Measurements from ENCODE around the gene PRKAB1.

PRKAB1 gene

GRCh38 chr12:119661882-119662281 lies 6.1 kb upstream of the PRKAB1 start:
- DNase-seq (ENCODE audit: low read depth in 2 of 3, low spot score in 2 of 3): no peak

GRCh38 chr12:119664642-119665041 lies 3.3 kb upstream of the PRKAB1 start:
- no peak for DNase-seq (ENCODE audit: low read depth in 2 of 3, low spot score in 2 of 3)

GRCh38 chr12:119665164-119665929 lies 2.6 kb upstream of the PRKAB1 start:
- no peak for DNase-seq (ENCODE audit: low read depth in 2 of 3, low spot score in 2 of 3)

- DNase-seq (ENCODE audit: low read depth in 2 of 3, low spot score in 2 of 3): no peak
Observed at GRCh38 chr12:119666226-119666795, 1.6 kb upstream of the PRKAB1 start.

- DNase-seq (ENCODE audit: low read depth in 2 of 3, low spot score in 2 of 3): no peak
Observed at GRCh38 chr12:119666900-119667576, 895 bp upstream of the PRKAB1 start.

- DNase-seq (ENCODE audit: low read depth in 2 of 3, low spot score in 2 of 3): no peak
Observed at GRCh38 chr12:119668324-119668841, 450 bp downstream of the PRKAB1 start.

GRCh38 chr12:119669744-119670472 lies 2.0 kb downstream of the PRKAB1 start:
- DNase-seq (ENCODE audit: low read depth in 2 of 3, low spot score in 2 of 3): no peak

- DNase-seq (ENCODE audit: low read depth in 2 of 3, low spot score in 2 of 3): no peak
Observed at GRCh38 chr12:119671070-119671469, 3.1 kb downstream of the PRKAB1 start.

GRCh38 chr12:119672194-119672593 lies 4.3 kb downstream of the PRKAB1 start:
- DNase-seq (ENCODE audit: low read depth in 2 of 3, low spot score in 2 of 3): no peak

GRCh38 chr12:119673634-119674033 lies 5.7 kb downstream of the PRKAB1 start:
- DNase-seq (ENCODE audit: low read depth in 2 of 3, low spot score in 2 of 3): no peak

- DNase-seq (ENCODE audit: low read depth in 2 of 3, low spot score in 2 of 3): no peak
Observed at GRCh38 chr12:119674560-119674959, 6.6 kb downstream of the PRKAB1 start.

GRCh38 chr12:119676022-119676421 lies 8.1 kb downstream of the PRKAB1 start:
- no peak for DNase-seq (ENCODE audit: low read depth in 2 of 3, low spot score in 2 of 3)

- DNase-seq (ENCODE audit: low read depth in 2 of 3, low spot score in 2 of 3): no peak
Observed at GRCh38 chr12:119676573-119676972, 8.6 kb downstream of the PRKAB1 start.

GRCh38 chr12:119678459-119678858 lies 10.5 kb downstream of the PRKAB1 start:
- DNase-seq (ENCODE audit: low read depth in 2 of 3, low spot score in 2 of 3): no peak

- no peak for DNase-seq (ENCODE audit: low read depth in 2 of 3, low spot score in 2 of 3)
Observed at GRCh38 chr12:119679081-119679480, 11.1 kb downstream of the PRKAB1 start.

- DNase-seq (ENCODE audit: low read depth in 2 of 3, low spot score in 2 of 3): no peak
Observed at GRCh38 chr12:119679490-119679889, 11.6 kb downstream of the PRKAB1 start.

GRCh38 chr12:119681111-119681510 lies 13.2 kb downstream of the PRKAB1 start:
- DNase-seq (ENCODE audit: low read depth in 2 of 3, low spot score in 2 of 3): no peak

- no peak for DNase-seq (ENCODE audit: low read depth in 2 of 3, low spot score in 2 of 3)
Observed at GRCh38 chr12:119681728-119682638, 14.1 kb downstream of the PRKAB1 start.

- DNase-seq (ENCODE audit: low read depth in 2 of 3, low spot score in 2 of 3): no peak
Observed at GRCh38 chr12:119682639-119683252, 14.8 kb downstream of the PRKAB1 start.

- DNase-seq (ENCODE audit: low read depth in 2 of 3, low spot score in 2 of 3): no peak
Observed at GRCh38 chr12:119683413-119683812, 15.5 kb downstream of the PRKAB1 start.

All from activated CD8-positive, alpha-beta memory T cell treated with anti-CD3 and anti-CD28 coated beads for 48 hours (primary cell).